ENCODE data around the gene CAPN13. TPM values are rescaled to one million over a fixed set of nuclear protein-coding genes. Genes with fewer than 3 reads are reported as not detected.

The CAPN13 gene
- total RNA-seq, 4 donors from 2014 or later: not detected

GRCh38 chr2:30678410-30679137 lies 128.7 kb downstream of the CAPN13 start:
- WGBS: 90% methylated on average over 5 of the region's 11 CpGs
- TF ChIP-seq EP300 (IDR thresholded peaks at IDR 0.05) (no peak), POLR2A (IDR thresholded peaks at IDR 0.05; ENCODE audit: low read depth) (no peak), POLR2AphosphoS5 (IDR thresholded peaks at IDR 0.05) (no peak)
- TF ChIP-seq, protein P1, sequence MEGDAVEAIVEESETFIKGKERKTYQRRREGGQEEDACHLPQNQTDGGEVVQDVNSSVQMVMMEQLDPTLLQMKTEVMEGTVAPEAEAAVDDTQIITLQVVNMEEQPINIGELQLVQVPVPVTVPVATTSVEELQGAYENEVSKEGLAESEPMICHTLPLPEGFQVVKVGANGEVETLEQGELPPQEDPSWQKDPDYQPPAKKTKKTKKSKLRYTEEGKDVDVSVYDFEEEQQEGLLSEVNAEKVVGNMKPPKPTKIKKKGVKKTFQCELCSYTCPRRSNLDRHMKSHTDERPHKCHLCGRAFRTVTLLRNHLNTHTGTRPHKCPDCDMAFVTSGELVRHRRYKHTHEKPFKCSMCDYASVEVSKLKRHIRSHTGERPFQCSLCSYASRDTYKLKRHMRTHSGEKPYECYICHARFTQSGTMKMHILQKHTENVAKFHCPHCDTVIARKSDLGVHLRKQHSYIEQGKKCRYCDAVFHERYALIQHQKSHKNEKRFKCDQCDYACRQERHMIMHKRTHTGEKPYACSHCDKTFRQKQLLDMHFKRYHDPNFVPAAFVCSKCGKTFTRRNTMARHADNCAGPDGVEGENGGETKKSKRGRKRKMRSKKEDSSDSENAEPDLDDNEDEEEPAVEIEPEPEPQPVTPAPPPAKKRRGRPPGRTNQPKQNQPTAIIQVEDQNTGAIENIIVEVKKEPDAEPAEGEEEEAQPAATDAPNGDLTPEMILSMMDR (IDR thresholded peaks at IDR 0.05): no peak
- intact Hi-C loops (cut with DNase I): no loop called here
- Histone ChIP-seq H3K27me3 (no peaks in the 10 kb centered on the region), H3K36me3 (no peaks in the 10 kb centered on the region), H3K27ac (replicated peaks in 1 of 4) (no peak overlapping the region), H3K9me3 (no peaks in the 10 kb centered on the region), H3K4me3 (no peak overlapping the region), H3K4me1 (no peaks in the 10 kb centered on the region)
- DNase-seq (ENCODE audit: extremely low spot score): peak; percentile 88

- intact Hi-C loops (cut with DNase I): no loop called here
- H3K36me3 ChIP-seq: no peaks in the 10 kb centered on the region
- no peaks in the 10 kb centered on the region for H3K27me3 ChIP-seq
- no peak overlapping the region for H3K27ac ChIP-seq (replicated peaks in 1 of 4)
- H3K9me3 ChIP-seq: no peaks in the 10 kb centered on the region
- H3K4me3 ChIP-seq: no peak overlapping the region
- DNase-seq (ENCODE audit: extremely low spot score): peak; percentile 91
- TF ChIP-seq EP300 (IDR thresholded peaks at IDR 0.05): no peak
- no peak for TF ChIP-seq POLR2AphosphoS5 (IDR thresholded peaks at IDR 0.05)
- no peak for TF ChIP-seq POLR2A (IDR thresholded peaks at IDR 0.05; ENCODE audit: low read depth)
- TF ChIP-seq, protein P1 (IDR thresholded peaks at IDR 0.05): no peak
- WGBS: 93% methylated on average over 3 of the region's 5 CpGs
- no peaks in the 10 kb centered on the region for H3K4me1 ChIP-seq
These were observed 129.3 kb downstream of the CAPN13 start for GRCh38 chr2:30677861-30678385.

DNA sequence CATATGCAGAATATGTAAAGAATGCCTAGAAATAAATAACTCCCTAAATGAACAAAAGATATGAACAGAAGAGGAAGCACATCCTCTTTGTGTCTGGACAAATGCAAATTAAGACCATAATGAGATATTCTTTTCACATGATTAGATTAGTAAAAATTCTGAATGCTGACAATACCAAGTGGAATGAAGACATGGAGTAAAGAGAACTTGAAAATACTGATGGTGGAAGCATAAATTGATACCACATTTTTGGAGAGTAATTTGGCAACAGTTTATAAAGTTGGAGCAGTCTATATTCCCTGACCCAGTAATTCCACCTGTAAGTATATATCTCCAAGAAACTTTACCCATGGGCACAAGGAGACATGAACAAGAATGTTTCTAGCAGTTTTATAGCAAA lies 130.0 kb downstream of the CAPN13 start:
- Histone ChIP-seq H3K9me3 (no peaks in the 10 kb centered on the region), H3K4me1 (no peaks in the 10 kb centered on the region), H3K27me3 (no peaks in the 10 kb centered on the region), H3K27ac (replicated peaks in 1 of 4) (no peak overlapping the region), H3K36me3 (no peaks in the 10 kb centered on the region), H3K4me3 (no peak overlapping the region)
- no peak for TF ChIP-seq POLR2A (IDR thresholded peaks at IDR 0.05; ENCODE audit: low read depth)
- TF ChIP-seq EP300 (IDR thresholded peaks at IDR 0.05): no peak
- TF ChIP-seq, protein P1 (IDR thresholded peaks at IDR 0.05): no peak
- TF ChIP-seq POLR2AphosphoS5 (IDR thresholded peaks at IDR 0.05): no peak
- intact Hi-C loops (cut with DNase I): no loop called here
- DNase-seq (ENCODE audit: extremely low spot score): no peak

GRCh38 chr2:30675758-30676157 lies 131.5 kb downstream of the CAPN13 start:
- Histone ChIP-seq H3K27ac (replicated peaks in 1 of 4) (no peak overlapping the region), H3K36me3 (no peaks in the 10 kb centered on the region), H3K4me1 (no peaks in the 10 kb centered on the region), H3K9me3 (no peaks in the 10 kb centered on the region), H3K4me3 (no peak overlapping the region), H3K27me3 (no peaks in the 10 kb centered on the region)
- whole genome bisulfite sequencing: 85% methylated on average over 2 of the region's 2 CpGs
- peak; percentile 77 for DNase-seq (ENCODE audit: extremely low spot score)
- intact Hi-C loops (cut with DNase I): no loop called here
- TF ChIP-seq, protein P1 (IDR thresholded peaks at IDR 0.05): no peak
- TF ChIP-seq POLR2AphosphoS5 (IDR thresholded peaks at IDR 0.05) (no peak), EP300 (IDR thresholded peaks at IDR 0.05) (no peak)

Measured in esophagus muscularis mucosa (tissue), 4 donors.